ENCODE measurements around the gene AAK1. TPM values are rescaled to one million over a fixed set of nuclear protein-coding genes. Genes with fewer than 3 reads are reported as not detected.
"Not testable (repeated sequence)": the region's sequence is repeated elsewhere in the genome, so short reads cannot be mapped to it uniquely, and the experiment has no call there.

Gene AAK1
- total and polyA plus RNA-seq, 7 experiments from 2014 or later: 71.5 to 253 (median 191) TPM

GRCh38 chr2:69612200-69612599 lies 31.3 kb downstream of the AAK1 start:
- Histone ChIP-seq H3K27me3 (ENCODE audit: control insufficient read depth in 2 of 2, insufficient read depth in 2 of 2, low read length in 2 of 2) (no peaks in the 10 kb centered on the region), H3K4me1 (ENCODE audit: control insufficient read depth in 2 of 2, insufficient read depth in 2 of 2, low read length in 2 of 2) (peaks cover 27 to 37% of the 10 kb centered on the region in 2 donors), H3K27ac (ENCODE audit: low read depth, low read length) (no peak overlapping the region), H3K9me3 (ENCODE audit: control insufficient read depth in 2 of 3, low read length in 3 of 3) (no peaks in the 10 kb centered on the region), H3K36me3 (ENCODE audit: control insufficient read depth in 2 of 3, insufficient read depth in 3 of 3, low read length in 3 of 3) (peaks cover 0 to 26% (median 5%) of the 10 kb centered on the region in 3 experiments), H3K4me3 (ENCODE audit: low read length) (no peak overlapping the region)
- intact Hi-C loops (cut with micrococcal nuclease): no loop called here
- Mint-ChIP-seq H3K27ac (peak overlapping the region in 5 of 9 donors; percentile 2 to 70 (median 29)), H3K9me3 (peaks cover 0 to 18% (median 5%) of the 10 kb centered on the region in 11 donors), H3K4me1 (peaks cover 24 to 83% (median 51%) of the 10 kb centered on the region in 7 donors), H3K36me3 (peaks cover 21 to 71% (median 70%) of the 10 kb centered on the region in 5 donors), H3K4me3 (peak overlapping the region in 1 of 10 donors; percentile 18), H3K27me3 (no peaks in the 10 kb centered on the region)
- ChIA-PET CTCF (no interaction called here), POLR2A (no interaction called here)
- ATAC-seq (peak; percentile 41), DNase-seq (no peak)

GRCh38 chr2:69608109-69608508 lies 35.4 kb downstream of the AAK1 start:
- intact Hi-C loops (cut with micrococcal nuclease): no loop called here
- Mint-ChIP-seq H3K9me3 (peaks cover 0 to 13% (median 7%) of the 10 kb centered on the region in 11 donors), H3K4me3 (peak overlapping the region in 6 of 10 donors; percentile 35 to 55 (median 44)), H3K27ac (peak overlapping the region in 8 of 9 donors; percentile 53 to 93 (median 83)), H3K27me3 (no peaks in the 10 kb centered on the region), H3K36me3 (peaks cover 20 to 69% (median 59%) of the 10 kb centered on the region in 5 donors), H3K4me1 (peaks cover 59 to 93% (median 78%) of the 10 kb centered on the region in 7 donors)
- ATAC-seq (no peak), DNase-seq (no peak)
- H3K9me3 ChIP-seq (ENCODE audit: control insufficient read depth in 2 of 3, low read length in 3 of 3): no peaks in the 10 kb centered on the region
- ChIA-PET CTCF (interaction anchor here (0.7 kb wide), 1 partner anchor 1140 kb away, joined by 3 read pairs; no protein-coding TSS in a partner anchor), POLR2A (interaction anchor here (0.6 kb wide), 1 partner anchor 26 kb away, joined by 6 read pairs; no protein-coding TSS in a partner anchor)
- H3K27ac ChIP-seq (ENCODE audit: low read depth, low read length): peak overlapping the region; percentile 3
- peaks cover 0 to 19% (median 4%) of the 10 kb centered on the region in 3 experiments for H3K36me3 ChIP-seq (ENCODE audit: control insufficient read depth in 2 of 3, insufficient read depth in 3 of 3, low read length in 3 of 3)
- H3K4me1 ChIP-seq (ENCODE audit: control insufficient read depth in 2 of 2, insufficient read depth in 2 of 2, low read length in 2 of 2): peaks cover 5 to 37% of the 10 kb centered on the region in 2 donors
- H3K4me3 ChIP-seq (ENCODE audit: low read length): no peak overlapping the region
- no peaks in the 10 kb centered on the region for H3K27me3 ChIP-seq (ENCODE audit: control insufficient read depth in 2 of 2, insufficient read depth in 2 of 2, low read length in 2 of 2)

- POLR2A ChIA-PET: interaction anchor here (1.9 kb wide), 1 partner anchor 35 kb away, joined by 5 read pairs; no protein-coding TSS in a partner anchor
- H3K4me3 Mint-ChIP-seq: peak overlapping the region in 5 of 10 donors; percentile 29 to 53 (median 41)
- CTCF ChIA-PET: interaction anchor here (0.5 kb wide), 1 partner anchor 17 kb away, joined by 3 read pairs; no protein-coding TSS in a partner anchor
Observed at GRCh38 chr2:69606771-69607170, 36.8 kb downstream of the AAK1 start.

GRCh38 chr2:69605284-69605683 lies 38.3 kb downstream of the AAK1 start:
- H3K4me3 Mint-ChIP-seq: peak overlapping the region in 7 of 10 donors; percentile 19 to 74 (median 57)
- POLR2A ChIA-PET: interaction anchor here (1.2 kb wide), 1 partner anchor 10 kb away, joined by 3 read pairs; no protein-coding TSS in a partner anchor
- intact Hi-C loops (cut with micrococcal nuclease): no loop called here

More at GRCh38 chr2:69606771-69607170, 36.8 kb downstream of the AAK1 start:
- peak overlapping the region in 8 of 9 donors; percentile 18 to 93 (median 80) for H3K27ac Mint-ChIP-seq
- H3K27me3 ChIP-seq (ENCODE audit: control insufficient read depth in 2 of 2, insufficient read depth in 2 of 2, low read length in 2 of 2); H3K27me3 Mint-ChIP-seq; H3K9me3 ChIP-seq (ENCODE audit: control insufficient read depth in 2 of 3, low read length in 3 of 3); H3K4me3 ChIP-seq (ENCODE audit: low read length); intact Hi-C loops (cut with micrococcal nuclease); ATAC-seq; DNase-seq: not testable (repeated sequence)
- H3K4me1 ChIP-seq (ENCODE audit: control insufficient read depth in 2 of 2, insufficient read depth in 2 of 2, low read length in 2 of 2): peaks cover 7 to 43% of the 10 kb centered on the region in 2 donors
- H3K36me3 Mint-ChIP-seq: peaks cover 20 to 58% (median 48%) of the 10 kb centered on the region in 5 donors
- peak overlapping the region; percentile 1 for H3K27ac ChIP-seq (ENCODE audit: low read depth, low read length)
- H3K36me3 ChIP-seq (ENCODE audit: control insufficient read depth in 2 of 3, insufficient read depth in 3 of 3, low read length in 3 of 3): peaks cover 0 to 19% (median 0%) of the 10 kb centered on the region in 3 experiments
- peaks cover 60 to 90% (median 79%) of the 10 kb centered on the region in 7 donors for H3K4me1 Mint-ChIP-seq
- H3K9me3 Mint-ChIP-seq: peaks cover 0 to 13% (median 7%) of the 10 kb centered on the region in 11 donors

GRCh38 chr2:69604836-69605235 lies 38.7 kb downstream of the AAK1 start:
- peaks cover 23 to 57% (median 37%) of the 10 kb centered on the region in 5 donors for H3K36me3 Mint-ChIP-seq
- H3K36me3 ChIP-seq (ENCODE audit: control insufficient read depth in 2 of 3, insufficient read depth in 3 of 3, low read length in 3 of 3): peaks cover 0 to 12% (median 4%) of the 10 kb centered on the region in 3 experiments
- ChIA-PET CTCF (interaction anchor here (0.7 to 1.3 kb wide), 5 partner anchors 35 to 120 kb away, joined by 3 to 5 read pairs (median 4); no protein-coding TSS in a partner anchor), POLR2A (interaction anchor here (1.2 kb wide), 1 partner anchor 9 kb away, joined by 3 read pairs; no protein-coding TSS in a partner anchor)
- peaks cover 21 to 56% of the 10 kb centered on the region in 2 donors for H3K4me1 ChIP-seq (ENCODE audit: control insufficient read depth in 2 of 2, insufficient read depth in 2 of 2, low read length in 2 of 2)
- peak; percentile 13 for ATAC-seq
- no peaks in the 10 kb centered on the region for H3K27me3 Mint-ChIP-seq
- no peaks in the 10 kb centered on the region for H3K27me3 ChIP-seq (ENCODE audit: control insufficient read depth in 2 of 2, insufficient read depth in 2 of 2, low read length in 2 of 2)
- peak overlapping the region in 8 of 9 donors; percentile 37 to 93 (median 85) for H3K27ac Mint-ChIP-seq
- H3K9me3 Mint-ChIP-seq: peaks cover 0 to 10% (median 7%) of the 10 kb centered on the region in 11 donors
- no peak overlapping the region for H3K4me3 ChIP-seq (ENCODE audit: low read length)
- H3K4me1 Mint-ChIP-seq: peaks cover 72 to 98% (median 91%) of the 10 kb centered on the region in 7 donors
- no peak for DNase-seq
- H3K4me3 Mint-ChIP-seq: peak overlapping the region in 7 of 10 donors; percentile 19 to 74 (median 57)
- H3K27ac ChIP-seq (ENCODE audit: low read depth, low read length): no peak overlapping the region
- H3K9me3 ChIP-seq (ENCODE audit: control insufficient read depth in 2 of 3, low read length in 3 of 3): no peaks in the 10 kb centered on the region
- intact Hi-C loops (cut with micrococcal nuclease): loop anchor here in 1 of 2 donors (5.0 kb wide), 1 partner anchor 38 kb away; no protein-coding TSS in a partner anchor

More at GRCh38 chr2:69605284-69605683, 38.3 kb downstream of the AAK1 start:
- peaks cover 21 to 58% (median 39%) of the 10 kb centered on the region in 5 donors for H3K36me3 Mint-ChIP-seq
- H3K4me1 Mint-ChIP-seq: peaks cover 69 to 93% (median 89%) of the 10 kb centered on the region in 7 donors
- Histone ChIP-seq H3K9me3 (ENCODE audit: control insufficient read depth in 2 of 3, low read length in 3 of 3) (no peaks in the 10 kb centered on the region), H3K27me3 (ENCODE audit: control insufficient read depth in 2 of 2, insufficient read depth in 2 of 2, low read length in 2 of 2) (no peaks in the 10 kb centered on the region), H3K36me3 (ENCODE audit: control insufficient read depth in 2 of 3, insufficient read depth in 3 of 3, low read length in 3 of 3) (peaks cover 0 to 12% (median 2%) of the 10 kb centered on the region in 3 experiments), H3K27ac (ENCODE audit: low read depth, low read length) (no peak overlapping the region), H3K4me1 (ENCODE audit: control insufficient read depth in 2 of 2, insufficient read depth in 2 of 2, low read length in 2 of 2) (peaks cover 17 to 56% of the 10 kb centered on the region in 2 donors), H3K4me3 (ENCODE audit: low read length) (no peak overlapping the region)
- ATAC-seq (no peak), DNase-seq (no peak)
- H3K9me3 Mint-ChIP-seq: peaks cover 0 to 10% (median 7%) of the 10 kb centered on the region in 11 donors
- no peaks in the 10 kb centered on the region for H3K27me3 Mint-ChIP-seq
- CTCF ChIA-PET: interaction anchor here (1.1 kb wide), 2 partner anchors 41 to 108 kb away, joined by 3 to 4 read pairs; no protein-coding TSS in a partner anchor
- peak overlapping the region in 8 of 9 donors; percentile 37 to 93 (median 85) for H3K27ac Mint-ChIP-seq

GRCh38 chr2:69604026-69604678 lies 39.4 kb downstream of the AAK1 start:
- Histone ChIP-seq H3K4me1 (ENCODE audit: control insufficient read depth in 2 of 2, insufficient read depth in 2 of 2, low read length in 2 of 2) (peaks cover 22 to 56% of the 10 kb centered on the region in 2 donors), H3K27ac (ENCODE audit: low read depth, low read length) (peak overlapping the region; percentile 35), H3K9me3 (ENCODE audit: control insufficient read depth in 2 of 3, low read length in 3 of 3) (no peaks in the 10 kb centered on the region), H3K27me3 (ENCODE audit: control insufficient read depth in 2 of 2, insufficient read depth in 2 of 2, low read length in 2 of 2) (no peaks in the 10 kb centered on the region), H3K4me3 (ENCODE audit: low read length) (no peak overlapping the region), H3K36me3 (ENCODE audit: control insufficient read depth in 2 of 3, insufficient read depth in 3 of 3, low read length in 3 of 3) (peaks cover 0 to 12% (median 4%) of the 10 kb centered on the region in 3 experiments)
- CTCF ChIA-PET: interaction anchor here (0.7 to 1.3 kb wide), 8 partner anchors 20 to 121 kb away, joined by 3 to 5 read pairs (median 4); no protein-coding TSS in a partner anchor
- Mint-ChIP-seq H3K4me3 (peak overlapping the region in 7 of 10 donors; percentile 34 to 61 (median 44)), H3K27ac (peak overlapping the region in 8 of 9 donors; percentile 37 to 93 (median 86)), H3K36me3 (peaks cover 23 to 57% (median 37%) of the 10 kb centered on the region in 5 donors), H3K9me3 (peaks cover 0 to 10% (median 7%) of the 10 kb centered on the region in 11 donors), H3K27me3 (no peaks in the 10 kb centered on the region), H3K4me1 (peaks cover 72 to 98% (median 95%) of the 10 kb centered on the region in 7 donors)
- POLR2A ChIA-PET: interaction anchor here (0.7 to 1.2 kb wide), 5 partner anchors 9 to 35 kb away, joined by 3 to 4 read pairs (median 3); no protein-coding TSS in a partner anchor
- DNase-seq: no peak
- intact Hi-C loops (cut with micrococcal nuclease): loop anchor here in 1 of 2 donors (5.0 kb wide), 1 partner anchor 37 kb away; no protein-coding TSS in a partner anchor
- no peak for ATAC-seq
